HL-60/S4 treated with retinoic acid at 250 ng/mL for 4 days and 3 days (cell line): ENCODE results near the gene OR14K1.
"Not testable (repeated sequence)": the region's sequence is repeated elsewhere in the genome, so short reads cannot be mapped to it uniquely, and the experiment has no call there.

Experiments
- in situ Hi-C: fragments of 300-500 bp; cut with MboI; formaldehyde crosslinking; loops from 2 replicates; pipeline ENCODE4 v1.7.0; 2022; ENCODE audit warnings: low sequenced_read_pairs

The OR14K1 gene, protein sequence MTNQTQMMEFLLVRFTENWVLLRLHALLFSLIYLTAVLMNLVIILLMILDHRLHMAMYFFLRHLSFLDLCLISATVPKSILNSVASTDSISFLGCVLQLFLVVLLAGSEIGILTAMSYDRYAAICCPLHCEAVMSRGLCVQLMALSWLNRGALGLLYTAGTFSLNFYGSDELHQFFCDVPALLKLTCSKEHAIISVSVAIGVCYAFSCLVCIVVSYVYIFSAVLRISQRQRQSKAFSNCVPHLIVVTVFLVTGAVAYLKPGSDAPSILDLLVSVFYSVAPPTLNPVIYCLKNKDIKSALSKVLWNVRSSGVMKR

DNA sequence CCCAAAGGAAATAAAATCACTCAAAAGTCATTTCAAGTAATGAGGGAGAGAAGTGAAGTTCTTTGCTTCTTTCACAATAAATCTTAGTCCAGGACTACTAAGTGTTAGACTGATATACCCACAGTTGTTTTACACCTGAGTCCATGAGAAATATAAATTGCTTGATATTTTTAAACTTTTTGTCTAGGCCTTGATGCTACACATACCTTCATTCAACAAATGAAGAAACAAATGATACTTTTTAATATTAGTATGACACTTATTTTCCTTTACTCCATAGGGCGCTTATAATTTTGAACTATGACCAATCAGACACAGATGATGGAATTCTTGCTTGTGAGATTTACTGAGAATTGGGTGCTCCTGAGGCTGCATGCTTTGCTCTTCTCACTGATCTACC, at the start of gene OR14K1:
Gene OR14K1 (plus strand): TSS at position 301 of the 400 bp plus-strand sequence. CDS start 0 bp downstream, at position 301.
- in situ Hi-C loops = no loop called here

GRCh38 chr1:247701338-247701737, 37.1 kb upstream of the OR14K1 start:
- in situ Hi-C loops = no loop called here

- in situ Hi-C loops = not testable (repeated sequence)
Measured at GRCh38 chr1:247710681-247711080, 27.7 kb upstream of the OR14K1 start.

- in situ Hi-C loops = no loop called here
Measured at GRCh38 chr1:247713753-247714152, 24.7 kb upstream of the OR14K1 start.

DNA sequence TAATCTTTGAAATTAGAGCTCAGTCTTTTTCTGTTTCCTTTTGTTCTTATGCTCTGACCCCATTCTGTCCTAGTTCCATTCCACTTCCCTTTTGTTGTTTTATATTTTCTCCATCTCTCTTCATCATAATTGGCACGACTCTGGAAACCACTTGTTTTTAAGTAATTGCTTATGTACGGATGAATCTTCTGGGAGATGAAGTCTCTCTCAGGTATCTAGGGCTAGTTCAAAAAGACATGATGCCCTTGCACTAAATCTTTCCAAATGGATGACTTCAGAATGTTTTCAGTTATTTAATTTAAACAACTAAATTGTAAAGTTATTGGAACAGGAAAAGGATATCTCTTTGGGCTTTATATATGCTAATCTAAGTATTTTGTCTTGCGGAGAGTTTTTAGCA, 21.9 kb upstream of the OR14K1 start, which contains the start of gene OR6F1:
Gene OR6F1 (minus strand): TSS at position 101 of the 400 bp plus-strand sequence. CDS start 3,891 bp downstream, outside the sequence.
- in situ Hi-C loops = no loop called here

- in situ Hi-C loops = no loop called here
Measured at GRCh38 chr1:247721222-247721621, 17.2 kb upstream of the OR14K1 start.

DNA sequence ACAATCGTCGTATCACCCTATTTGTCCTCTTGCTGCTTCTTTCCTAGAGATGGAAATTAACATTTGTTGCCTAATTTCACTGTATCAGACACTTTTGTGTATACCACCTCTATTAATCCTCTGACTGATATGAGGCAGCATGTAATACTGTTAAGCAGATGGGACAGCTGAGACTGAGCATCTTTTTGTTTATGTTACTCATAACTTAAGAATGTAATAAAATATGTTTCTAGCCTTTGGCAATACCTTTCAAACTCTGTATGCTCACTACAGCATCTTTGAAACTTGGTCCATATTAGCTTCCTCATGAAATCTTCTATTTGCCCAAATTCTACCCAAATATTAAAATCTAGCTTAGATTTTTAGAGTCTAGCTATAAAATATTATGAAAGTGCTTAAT, 2.3 kb downstream of the OR14K1 start:
- in situ Hi-C loops = no loop called here

DNA sequence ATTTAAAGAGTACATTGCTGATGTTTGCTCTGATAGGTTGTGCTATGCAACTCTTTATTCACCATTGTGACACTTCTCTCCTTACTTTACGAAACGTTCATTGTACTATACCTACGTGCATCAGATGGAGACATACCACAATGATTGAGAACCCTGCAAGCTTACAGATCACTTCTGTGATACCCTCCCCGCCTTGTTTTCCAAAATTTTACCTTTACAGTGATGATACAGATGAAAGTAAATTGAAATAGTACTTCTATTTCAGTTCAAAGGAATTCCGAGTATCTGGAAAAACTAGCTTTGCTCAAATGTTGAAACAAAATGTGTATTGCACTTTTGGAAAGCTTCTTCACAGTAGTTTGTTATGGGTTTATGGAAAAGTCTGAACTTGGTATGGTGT, 3.3 kb downstream of the OR14K1 start:
- in situ Hi-C loops = no loop called here

GRCh38 chr1:247742215-247742760, 3.9 kb downstream of the OR14K1 start:
- in situ Hi-C loops = not testable (repeated sequence)

DNA sequence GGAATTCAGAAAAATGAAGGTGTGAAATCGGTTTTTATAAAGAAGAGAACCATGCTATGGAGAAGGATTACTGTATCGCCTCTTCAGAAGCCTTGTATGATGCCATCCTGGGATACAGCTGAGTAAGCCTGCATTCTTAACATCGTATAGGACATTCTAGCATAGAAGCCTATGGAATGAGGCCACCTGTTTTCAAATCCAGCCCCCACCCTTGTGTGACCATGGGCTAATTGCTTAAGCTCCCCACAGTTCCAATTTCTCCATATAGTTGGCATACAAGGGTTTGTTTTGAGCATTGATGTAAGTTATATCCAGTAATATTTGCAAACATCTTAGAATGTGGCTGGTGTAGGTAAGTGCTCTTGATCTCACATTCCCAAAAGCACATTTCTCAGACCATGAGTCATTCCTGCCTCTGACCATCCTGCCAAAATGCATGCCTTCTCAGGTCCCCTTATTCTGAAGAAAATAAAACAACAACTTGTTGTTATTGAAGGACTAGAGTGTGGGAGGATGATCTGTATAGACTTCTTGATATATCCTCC, 8.0 kb downstream of the OR14K1 start:
- in situ Hi-C loops = no loop called here

DNA sequence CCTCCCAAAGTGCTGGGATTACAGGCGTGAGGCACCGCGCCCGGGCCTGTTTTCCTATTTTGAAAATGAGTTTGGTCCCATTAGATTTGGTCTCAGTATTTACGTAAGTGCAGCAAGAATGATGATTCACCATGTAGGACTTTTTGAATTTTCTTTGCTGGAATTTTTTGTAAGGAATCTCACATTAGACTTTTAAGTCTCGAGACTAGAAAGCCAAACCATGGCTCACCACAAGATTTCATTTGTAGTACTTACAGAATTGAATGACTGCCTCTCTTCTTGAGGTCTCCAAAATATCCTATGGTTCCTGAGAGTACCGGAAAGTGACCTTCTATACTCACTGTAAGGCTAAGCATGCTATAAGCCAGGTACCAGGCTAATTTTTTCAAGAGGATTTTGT, 9.2 kb downstream of the OR14K1 start:
- in situ Hi-C loops = no loop called here

DNA sequence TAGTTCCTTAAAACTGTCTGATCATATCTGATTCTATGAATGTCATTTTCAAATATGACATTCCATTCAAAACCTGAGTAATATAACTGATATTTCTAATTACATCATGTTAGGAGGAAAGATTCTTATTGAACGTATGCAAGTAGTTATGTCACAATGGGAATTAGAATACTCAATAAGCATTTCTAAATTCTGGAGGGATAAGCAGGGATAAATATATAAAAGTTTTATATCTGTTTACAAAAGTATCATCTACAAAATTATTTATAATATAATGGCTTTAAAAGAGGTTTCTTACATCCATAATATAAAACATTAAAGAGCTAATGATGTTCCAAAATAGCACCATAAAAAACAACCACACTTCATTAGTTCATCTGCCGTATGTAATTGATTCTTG, 9.6 kb downstream of the OR14K1 start, which contains the start of gene OR14A2:
Gene OR14A2 (minus strand): TSS at position 101 of the 400 bp plus-strand sequence.
- in situ Hi-C loops = no loop called here

- in situ Hi-C loops = no loop called here
Measured at GRCh38 chr1:247749870-247750269, 11.5 kb downstream of the OR14K1 start.

DNA sequence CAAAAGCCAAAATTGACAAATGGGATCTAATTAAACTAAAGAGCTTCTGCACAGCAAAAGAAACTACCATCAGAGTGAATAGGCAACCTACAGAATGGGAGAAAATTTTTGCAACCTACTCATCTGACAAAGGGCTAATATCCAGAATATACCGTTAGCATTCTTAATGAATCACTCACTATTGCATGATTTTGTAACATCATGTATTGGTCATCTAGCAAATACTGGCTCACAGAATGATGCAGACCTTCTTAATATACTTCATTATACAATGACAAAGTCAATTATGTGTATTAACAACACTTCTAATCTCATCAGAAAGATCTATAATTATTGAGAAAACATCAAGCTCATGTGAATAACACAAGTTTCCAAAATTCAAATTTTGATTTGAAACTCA, 15.9 kb downstream of the OR14K1 start:
- in situ Hi-C loops = not testable (repeated sequence)

DNA sequence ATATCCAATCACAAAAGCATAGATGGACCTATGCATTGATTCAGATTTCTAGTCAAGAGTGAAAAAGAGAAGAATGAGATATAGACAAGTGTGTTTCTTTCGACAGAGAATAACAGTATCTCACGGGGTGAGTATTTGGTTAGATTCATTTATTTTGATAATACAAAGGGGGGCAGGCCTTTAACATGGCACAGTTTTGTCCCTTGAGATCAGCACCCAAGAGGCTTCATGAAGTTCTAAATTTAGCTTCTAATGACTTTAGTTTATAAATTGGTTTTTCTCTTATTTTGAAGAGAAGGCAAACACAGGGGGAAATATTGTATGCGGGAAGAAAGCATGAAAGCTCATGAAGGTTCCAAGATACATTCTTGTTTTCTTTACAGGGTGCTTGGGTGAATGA, 22.0 kb downstream of the OR14K1 start, which contains the start of gene OR1C1:
Gene OR1C1 (minus strand): TSS at position 101 of the 400 bp plus-strand sequence. CDS start 2,150 bp downstream, outside the sequence.
- in situ Hi-C loops = no loop called here

GRCh38 chr1:247769603-247770002, 31.2 kb downstream of the OR14K1 start:
- in situ Hi-C loops = no loop called here
